Measurements from ENCODE around the gene CAMTA1.

CAMTA1 gene

GRCh38 chr1:7712731-7713323 is 927.6 kb downstream of the CAMTA1 start:
- FAIRE-seq (no peak), DNase-seq (ENCODE audit: insufficient read length, low spot score) (no peak)
- no peak for TF ChIP-seq CTCF (IDR thresholded peaks at IDR 0.05; ENCODE audit: insufficient read depth, missing control alignments)

DNA sequence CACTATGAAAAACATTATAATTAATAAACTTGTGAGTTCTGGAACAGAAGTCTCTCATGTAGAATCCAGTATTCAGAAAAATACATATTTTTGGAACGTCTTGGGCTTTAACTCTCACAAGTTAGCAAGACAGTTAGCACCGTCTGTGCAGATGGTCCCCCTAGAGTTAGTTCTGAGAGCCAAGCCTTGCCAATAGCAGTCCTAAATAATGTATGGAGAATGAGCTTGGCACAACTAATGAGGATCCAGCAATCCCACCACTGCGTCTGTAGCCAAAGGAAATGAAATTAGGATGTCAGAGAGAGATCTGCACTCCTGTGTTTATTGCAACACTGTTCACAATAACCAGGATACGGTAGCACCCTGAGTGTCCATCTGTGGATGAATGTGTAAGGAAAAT is 931.3 kb downstream of the CAMTA1 start:
- no peak for FAIRE-seq
- DNase-seq (ENCODE audit: insufficient read length, low spot score), result no peak
- no peak for TF ChIP-seq CTCF (IDR thresholded peaks at IDR 0.05; ENCODE audit: insufficient read depth, missing control alignments)

- no peak for TF ChIP-seq CTCF (IDR thresholded peaks at IDR 0.05; ENCODE audit: insufficient read depth, missing control alignments)
Measured at GRCh38 chr1:7717748-7718368, 932.6 kb downstream of the CAMTA1 start.

GRCh38 chr1:7719468-7720094 is 934.3 kb downstream of the CAMTA1 start:
- DNase-seq (ENCODE audit: insufficient read length, low spot score) (no peak), FAIRE-seq (no peak)
- TF ChIP-seq CTCF (IDR thresholded peaks at IDR 0.05; ENCODE audit: insufficient read depth, missing control alignments), result no peak

More at GRCh38 chr1:7717748-7718368, 932.6 kb downstream of the CAMTA1 start:
- FAIRE-seq (no peak), DNase-seq (ENCODE audit: insufficient read length, low spot score) (no peak)

- DNase-seq (ENCODE audit: insufficient read length, low spot score) (no peak), FAIRE-seq (no peak)
- no peak for TF ChIP-seq CTCF (IDR thresholded peaks at IDR 0.05; ENCODE audit: insufficient read depth, missing control alignments)
Measured at GRCh38 chr1:7721940-7722669, 936.9 kb downstream of the CAMTA1 start.

GRCh38 chr1:7722670-7723012 is 937.4 kb downstream of the CAMTA1 start:
- no peak for TF ChIP-seq CTCF (IDR thresholded peaks at IDR 0.05; ENCODE audit: insufficient read depth, missing control alignments)
- FAIRE-seq (no peak), DNase-seq (ENCODE audit: insufficient read length, low spot score) (no peak)
